ENCODE measurements around the gene ALG11.
"Not testable (repeated sequence)": the region's sequence is repeated elsewhere in the genome, so short reads cannot be mapped to it uniquely, and the experiment has no call there.

ALG11 gene

DNA sequence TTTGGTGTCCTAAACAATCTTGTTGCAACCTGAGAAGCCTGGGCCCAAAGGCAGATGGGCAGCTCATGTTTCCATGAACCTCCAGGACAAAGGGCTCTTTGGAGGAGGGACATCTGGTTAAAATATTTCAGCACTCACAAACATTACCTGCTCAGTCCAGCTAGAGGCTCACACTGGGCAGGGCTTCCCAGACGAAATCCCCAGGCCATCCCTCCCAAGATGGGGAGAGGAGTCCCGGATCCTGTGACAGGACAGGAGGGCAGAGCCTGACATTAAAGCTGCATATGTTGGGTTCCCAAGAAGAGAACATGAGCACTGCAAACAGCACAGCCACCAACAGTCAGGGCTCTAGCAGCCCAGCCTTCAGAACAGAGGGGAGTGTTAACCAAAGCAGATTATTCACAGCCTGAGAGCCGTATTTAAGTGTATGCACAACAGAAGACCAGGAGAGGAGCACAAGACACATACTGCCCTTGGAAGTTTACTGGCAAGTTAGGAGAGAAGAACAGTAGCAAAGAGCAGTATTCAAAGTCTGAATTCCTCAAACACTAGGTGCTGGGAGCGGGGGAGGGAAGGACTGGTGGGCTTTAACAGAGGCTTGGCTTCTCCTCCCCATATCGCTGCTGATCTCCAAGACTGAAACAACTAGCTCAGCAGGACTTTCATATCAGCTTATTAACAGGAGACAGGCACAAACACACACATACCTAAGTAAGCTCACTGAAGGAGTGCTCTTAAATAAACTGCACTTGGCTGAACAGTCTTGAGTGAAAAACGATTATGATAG, 13.3 kb upstream of the ALG11 start:
- peak; percentile 10 for DNase-seq

DNA sequence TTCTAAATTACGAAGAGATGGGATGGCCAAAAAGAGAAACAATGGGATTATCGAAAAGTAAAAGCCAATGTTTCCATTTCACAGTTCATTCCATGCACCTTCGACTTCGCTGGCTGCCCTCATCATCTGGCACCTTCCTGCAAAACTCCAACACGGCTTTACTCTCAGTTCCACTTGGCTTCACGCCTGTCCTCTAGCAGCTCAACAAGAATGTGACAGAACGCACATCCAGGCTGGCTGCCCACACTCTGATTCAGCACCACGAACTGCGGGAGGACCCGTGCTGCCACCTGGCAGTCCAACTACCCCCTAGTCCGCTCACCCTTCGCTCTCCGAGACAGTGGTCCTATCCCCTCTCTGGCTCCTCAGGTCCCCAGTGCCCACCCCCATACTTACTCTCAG, 12.7 kb upstream of the ALG11 start:
- no peak for DNase-seq

- DNase-seq = no peak
These were observed 12.3 kb upstream of the ALG11 start for GRCh38 chr13:51999921-52000320.

GRCh38 chr13:52001120-52001731, 11.0 kb upstream of the ALG11 start:
- peak; percentile 65 for DNase-seq

DNA sequence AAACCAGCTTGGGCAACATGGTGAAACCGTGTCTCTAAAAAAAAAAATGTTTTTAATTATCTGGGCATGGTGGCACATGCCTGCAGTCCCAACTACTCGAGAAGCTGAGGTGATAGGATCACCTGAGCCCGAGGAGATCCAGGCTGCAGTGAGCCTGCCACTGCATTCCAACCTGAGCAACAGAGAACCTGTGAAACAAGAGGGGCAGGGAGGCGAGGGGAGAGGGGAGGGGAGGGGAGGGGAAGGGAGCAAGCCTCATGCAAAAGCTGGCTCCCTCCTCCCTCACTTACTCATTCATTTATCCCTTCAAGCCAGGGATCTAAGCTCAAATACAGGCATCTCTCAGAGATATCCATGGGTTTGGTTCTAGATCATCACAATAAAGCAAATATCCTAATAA, 9.8 kb upstream of the ALG11 start:
- no peak for DNase-seq

- DNase-seq = peak; percentile 16
These were observed 8.7 kb upstream of the ALG11 start for GRCh38 chr13:52003541-52003940.

DNA sequence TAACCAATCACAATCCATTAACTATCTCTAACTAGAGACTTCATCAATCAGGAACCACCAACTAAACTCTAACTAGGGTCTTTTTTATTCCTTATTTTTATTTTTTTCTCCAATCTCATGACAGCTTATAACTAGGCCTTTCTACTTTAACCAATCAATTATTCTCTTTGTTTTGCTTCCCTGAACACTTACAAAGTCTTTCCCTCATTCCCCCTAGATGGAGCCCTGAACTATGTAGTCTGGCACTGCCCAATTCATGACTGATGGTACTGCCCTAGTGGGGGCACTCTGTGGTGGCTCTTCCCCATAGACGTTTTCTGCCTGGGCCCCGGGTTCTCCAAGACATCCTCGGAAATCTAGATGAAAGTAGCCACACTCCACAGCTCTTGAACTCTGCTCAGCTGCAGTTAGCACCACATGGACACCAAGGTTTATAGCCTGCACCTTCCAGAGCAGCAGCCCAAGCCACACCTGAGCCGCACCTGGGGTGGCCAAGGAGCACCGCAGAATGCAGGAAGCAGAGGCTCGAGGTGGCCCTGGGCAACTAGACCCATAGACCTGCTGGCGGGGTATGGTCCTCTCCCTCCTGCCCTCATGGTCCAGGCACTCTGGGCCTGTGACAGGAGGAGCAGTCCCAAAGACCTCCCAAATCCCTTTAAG, 7.6 kb upstream of the ALG11 start:
- no peak for DNase-seq

DNA sequence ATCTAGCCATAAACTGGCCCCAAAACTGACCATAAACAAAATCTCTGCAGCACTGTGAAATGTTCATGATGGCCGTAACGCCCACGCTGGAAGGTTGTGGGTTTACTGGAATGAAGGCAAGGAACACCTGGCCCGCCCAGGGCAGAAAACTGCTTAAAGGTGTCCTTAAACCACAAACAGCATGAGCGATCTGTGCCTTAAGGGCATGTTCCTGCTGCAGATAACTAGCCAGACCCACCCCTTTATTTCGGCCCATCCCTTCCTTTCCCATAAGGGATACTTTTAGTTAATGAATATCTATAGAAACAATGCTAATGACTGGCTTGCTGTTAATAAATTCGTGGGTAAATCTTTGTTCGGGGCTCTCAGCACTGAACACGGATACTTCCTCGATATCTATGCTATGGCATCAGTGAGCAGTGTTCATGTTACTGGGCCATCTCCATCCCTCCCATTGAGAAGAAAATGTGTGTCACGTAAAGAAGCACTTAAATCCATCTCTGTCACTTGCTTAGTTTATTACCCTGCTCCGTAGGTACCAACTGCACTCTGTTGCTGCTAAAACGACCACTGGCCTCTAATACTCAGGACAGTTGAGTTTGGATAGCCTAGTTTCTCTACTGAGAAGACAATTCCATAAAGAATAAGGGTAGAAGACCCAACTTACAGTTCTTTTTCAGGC, 6.2 kb upstream of the ALG11 start:
- DNase-seq = no peak

GRCh38 chr13:52006523-52007245, 5.5 kb upstream of the ALG11 start:
- no peak for DNase-seq

DNA sequence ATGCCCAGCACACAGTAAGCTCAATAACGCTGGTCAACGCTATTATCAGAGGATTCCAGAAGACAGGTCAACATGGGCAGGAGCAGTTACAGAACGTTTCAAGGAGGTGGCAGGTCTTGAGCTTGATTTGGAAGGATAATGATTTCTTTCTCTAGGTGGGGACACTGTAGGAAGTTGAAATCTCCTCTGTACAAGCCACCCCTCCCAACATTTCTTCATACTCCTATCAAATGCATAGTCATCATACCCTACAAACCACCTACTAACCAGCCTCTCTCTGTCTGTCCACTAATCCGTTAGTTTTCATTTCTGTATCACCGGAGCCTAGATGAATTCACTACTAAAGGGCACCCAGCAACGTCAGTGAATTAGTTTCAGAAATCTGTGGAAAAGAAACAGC, 2.3 kb upstream of the ALG11 start:
- DNase-seq = no peak

DNA sequence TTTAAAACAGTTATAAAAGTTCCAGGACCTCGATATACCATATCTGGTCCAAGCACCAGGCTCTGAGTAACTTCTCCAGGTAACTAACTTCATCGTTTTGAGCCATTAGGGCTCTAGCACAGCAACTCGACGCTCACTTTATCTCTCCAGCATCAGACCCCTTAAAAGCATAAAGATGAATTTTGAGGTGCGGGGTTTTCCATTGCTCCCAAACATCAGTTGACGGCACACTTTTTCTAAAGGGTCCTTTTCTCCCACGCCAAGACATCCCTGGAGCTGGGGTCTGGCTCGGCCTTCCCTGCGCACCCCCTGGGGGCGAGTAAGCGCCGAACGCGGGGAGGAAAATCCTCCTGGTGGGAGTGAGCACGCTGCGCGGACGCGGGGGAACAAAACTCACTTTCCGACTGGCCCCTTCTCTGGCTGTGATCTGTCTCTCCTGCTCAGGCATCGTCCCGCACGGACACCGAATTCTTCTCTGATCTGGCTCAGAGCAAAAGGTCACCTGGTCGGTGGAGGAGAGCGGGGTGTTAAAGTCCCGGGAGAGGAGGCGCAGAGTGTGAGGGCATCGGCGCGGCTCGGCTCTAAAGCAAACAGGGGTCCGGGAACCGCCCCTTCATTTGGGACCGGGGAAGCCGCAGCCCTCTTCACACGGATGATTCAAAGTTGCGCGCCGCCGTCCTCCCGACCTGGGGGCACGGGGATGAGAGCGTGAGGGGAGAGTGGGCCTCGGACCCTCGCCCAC, 1.1 kb upstream of the ALG11 start, which contains the start of gene ATP7B:
Gene ATP7B, minus strand, starts transcription at position 561 of the 742 bp plus-strand sequence. Its CDS starts 113 bp downstream, at position 448.
- DNase-seq = peak; percentile 26

- DNase-seq = no peak
These were observed 276 bp downstream of the ALG11 start for GRCh38 chr13:52012512-52012836.

DNA sequence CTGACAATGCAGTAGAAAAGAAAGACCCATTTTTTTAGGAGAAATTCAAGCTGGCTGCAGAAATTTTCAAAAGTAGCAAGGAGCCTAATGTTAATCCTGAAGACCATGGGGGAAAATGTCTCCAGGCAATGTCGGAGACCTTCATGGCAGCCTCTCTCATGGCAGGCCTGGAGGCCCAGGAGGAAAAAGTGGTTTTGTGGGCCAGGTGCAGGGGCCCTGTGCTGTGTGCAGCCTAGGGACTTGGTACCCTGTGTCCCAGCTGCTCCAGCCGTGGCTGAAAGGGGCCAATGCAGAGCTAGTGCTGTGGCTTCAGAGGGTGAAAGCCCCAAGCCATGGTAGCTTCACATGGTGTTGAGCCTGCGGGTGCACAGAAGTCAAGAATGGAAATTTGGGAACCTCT, 4.1 kb downstream of the ALG11 start:
- DNase-seq = no peak

DNA sequence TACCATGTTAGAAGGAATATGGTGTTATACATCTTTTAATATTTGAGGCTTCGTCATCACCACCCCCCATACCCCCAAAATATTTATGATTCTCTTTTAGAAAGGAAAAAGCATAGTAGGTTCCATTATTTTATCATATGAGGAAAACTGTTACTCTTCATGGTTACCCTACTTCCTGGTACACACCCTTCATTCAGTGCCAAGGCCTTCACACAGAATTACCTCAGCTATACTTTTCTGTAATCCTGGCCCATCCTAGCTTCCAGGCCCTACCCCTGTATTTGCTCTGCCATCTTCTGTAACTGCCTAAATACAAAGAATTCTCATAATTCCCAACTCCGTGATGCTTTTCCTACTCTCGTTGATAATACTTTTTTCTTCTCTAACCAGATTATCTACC, 8.0 kb downstream of the ALG11 start:
- no peak for DNase-seq

DNA sequence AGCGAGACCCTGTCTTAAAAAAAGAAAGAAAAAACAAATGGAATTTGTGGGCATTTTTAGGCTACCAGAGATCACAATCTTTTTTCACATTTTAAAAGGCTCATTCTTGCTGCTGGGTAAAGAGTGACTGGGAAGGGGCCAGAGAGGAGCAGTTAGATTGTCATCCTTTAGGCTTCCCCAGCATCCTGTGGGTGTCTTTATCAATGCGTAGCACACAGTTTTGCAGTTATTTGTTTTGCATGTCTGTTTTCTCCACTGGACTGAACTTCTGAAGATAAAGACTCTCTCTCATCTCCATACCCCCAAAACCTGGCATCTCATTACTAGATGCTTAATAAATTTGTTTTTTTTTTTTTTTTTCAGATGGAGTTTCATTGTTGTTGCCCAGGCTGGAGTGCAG, 10.2 kb downstream of the ALG11 start:
- DNase-seq = no peak

DNA sequence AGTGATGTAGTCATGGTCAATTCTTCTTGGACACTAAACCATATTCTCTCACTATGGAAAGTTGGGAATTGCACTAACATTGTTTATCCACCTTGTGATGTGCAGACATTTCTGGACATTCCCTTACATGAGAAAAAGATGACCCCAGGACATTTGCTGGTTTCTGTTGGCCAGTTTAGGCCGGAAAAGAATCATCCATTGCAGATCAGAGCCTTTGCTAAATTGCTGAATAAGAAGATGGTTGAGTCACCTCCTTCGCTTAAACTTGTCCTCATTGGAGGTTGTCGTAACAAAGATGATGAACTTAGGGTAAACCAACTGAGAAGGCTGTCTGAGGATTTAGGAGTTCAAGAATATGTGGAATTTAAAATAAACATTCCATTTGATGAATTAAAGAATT, 12.3 kb downstream of the ALG11 start, which contains the start of gene UTP14C:
Gene UTP14C, plus strand, starts transcription at position 211 of the 400 bp plus-strand sequence. CDS start 4,114 bp downstream, outside the sequence.
- no peak for DNase-seq

- no peak for DNase-seq
These were observed 13.5 kb downstream of the ALG11 start for GRCh38 chr13:52025475-52026245.

DNA sequence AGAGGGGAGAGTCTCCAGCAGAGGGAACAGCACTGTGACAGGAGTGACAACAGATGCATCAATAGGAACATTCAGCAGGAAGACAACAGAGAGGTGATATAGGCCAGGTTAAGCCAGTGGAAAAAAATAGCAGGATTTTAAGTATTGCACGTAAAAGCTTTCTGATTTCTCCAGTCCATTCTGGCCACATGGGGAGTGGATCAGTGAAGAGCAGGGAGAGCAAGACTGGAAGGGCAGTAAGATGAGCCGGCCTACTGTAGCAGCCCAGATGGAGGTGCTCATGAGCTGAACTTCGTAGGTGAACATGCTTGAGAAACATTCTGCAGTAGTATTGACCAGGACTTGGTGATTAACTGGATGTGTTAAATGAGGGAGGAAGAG, 14.0 kb downstream of the ALG11 start:
- no peak for DNase-seq

- DNase-seq = no peak
These were observed 15.6 kb downstream of the ALG11 start for GRCh38 chr13:52027832-52028231.

GRCh38 chr13:52029569-52029968, 17.4 kb downstream of the ALG11 start:
- peak; percentile 65 for DNase-seq

DNA sequence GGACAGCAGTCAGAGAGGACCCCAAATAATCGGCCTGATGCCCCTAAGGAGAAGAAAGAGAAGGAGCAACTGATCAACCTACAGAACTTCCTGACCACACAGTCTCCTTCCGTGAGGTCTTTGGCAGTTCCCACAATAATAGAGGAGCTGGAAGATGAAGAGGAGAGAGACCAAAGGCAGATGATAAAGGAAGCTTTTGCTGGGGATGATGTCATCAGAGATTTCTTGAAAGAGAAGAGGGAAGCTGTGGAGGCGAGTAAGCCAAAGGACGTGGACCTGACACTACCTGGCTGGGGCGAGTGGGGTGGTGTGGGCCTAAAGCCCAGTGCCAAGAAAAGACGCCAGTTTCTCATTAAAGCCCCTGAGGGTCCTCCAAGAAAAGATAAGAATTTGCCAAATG, 18.2 kb downstream of the ALG11 start:
- DNase-seq = not testable (repeated sequence)

Data from NCI-H69 (cell line).